ENCODE results near the gene OBSCN.

OBSCN gene

DNA sequence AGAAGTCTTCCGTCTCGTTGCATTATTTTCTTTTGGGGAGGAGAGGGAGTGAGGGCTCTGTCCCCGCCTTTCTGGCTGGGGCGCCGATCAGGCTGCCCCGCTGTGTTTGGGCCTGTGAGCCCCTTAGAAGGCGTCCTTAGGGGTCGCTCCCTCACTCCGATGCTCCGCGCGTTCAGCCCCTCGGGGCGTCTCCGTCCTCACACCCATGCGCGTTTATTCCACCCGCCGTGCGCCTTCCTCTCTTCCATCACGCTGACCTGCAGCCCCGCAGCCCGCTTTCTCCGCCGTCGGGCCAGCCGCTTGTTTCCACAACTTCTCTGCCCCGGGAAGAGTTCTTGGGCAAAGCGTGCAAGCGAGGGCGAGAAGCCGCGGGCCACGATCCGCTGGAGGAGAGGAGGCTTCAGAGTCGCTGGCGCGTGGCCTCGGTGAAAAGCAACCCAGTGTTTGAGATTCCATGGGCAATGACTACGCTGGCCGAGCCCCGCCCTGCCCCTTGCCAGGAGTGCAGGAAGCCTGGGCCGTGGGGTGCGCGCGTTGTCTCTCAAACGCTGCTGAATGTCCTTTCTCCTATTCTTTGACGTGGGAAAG, 171.1 kb downstream of the OBSCN start:
- TF ChIP-seq, protein P1, sequence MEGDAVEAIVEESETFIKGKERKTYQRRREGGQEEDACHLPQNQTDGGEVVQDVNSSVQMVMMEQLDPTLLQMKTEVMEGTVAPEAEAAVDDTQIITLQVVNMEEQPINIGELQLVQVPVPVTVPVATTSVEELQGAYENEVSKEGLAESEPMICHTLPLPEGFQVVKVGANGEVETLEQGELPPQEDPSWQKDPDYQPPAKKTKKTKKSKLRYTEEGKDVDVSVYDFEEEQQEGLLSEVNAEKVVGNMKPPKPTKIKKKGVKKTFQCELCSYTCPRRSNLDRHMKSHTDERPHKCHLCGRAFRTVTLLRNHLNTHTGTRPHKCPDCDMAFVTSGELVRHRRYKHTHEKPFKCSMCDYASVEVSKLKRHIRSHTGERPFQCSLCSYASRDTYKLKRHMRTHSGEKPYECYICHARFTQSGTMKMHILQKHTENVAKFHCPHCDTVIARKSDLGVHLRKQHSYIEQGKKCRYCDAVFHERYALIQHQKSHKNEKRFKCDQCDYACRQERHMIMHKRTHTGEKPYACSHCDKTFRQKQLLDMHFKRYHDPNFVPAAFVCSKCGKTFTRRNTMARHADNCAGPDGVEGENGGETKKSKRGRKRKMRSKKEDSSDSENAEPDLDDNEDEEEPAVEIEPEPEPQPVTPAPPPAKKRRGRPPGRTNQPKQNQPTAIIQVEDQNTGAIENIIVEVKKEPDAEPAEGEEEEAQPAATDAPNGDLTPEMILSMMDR (IDR thresholded peaks at IDR 0.05; ENCODE audit: low read depth, low read length, missing control alignments), result no peak

GRCh38 chr1:228379666-228380065, 171.8 kb downstream of the OBSCN start:
- TF ChIP-seq, protein P1 (IDR thresholded peaks at IDR 0.05; ENCODE audit: low read depth, low read length, missing control alignments), result no peak
- Histone ChIP-seq H3K36me3 (replicated peaks) (no peaks in the 10 kb centered on the region), H3K27me3 (replicated peaks) (no peaks in the 10 kb centered on the region), H3K4me3 (ENCODE audit: low read depth, low read length) (no peak overlapping the region), H3K27ac (no peak overlapping the region)
- DNase-seq, result no peak
- in situ Hi-C loops (cut with HindIII; ENCODE audit: low pct_ligation_motif_present, low sequenced_read_pairs), result no loop called here

More for the DNA sequence above, 171.1 kb downstream of the OBSCN start:
- Histone ChIP-seq H3K27me3 (replicated peaks) (no peaks in the 10 kb centered on the region), H3K27ac (no peak overlapping the region), H3K36me3 (replicated peaks) (no peaks in the 10 kb centered on the region), H3K4me3 (ENCODE audit: low read depth, low read length) (peak overlapping the region; percentile 62)
- in situ Hi-C loops (cut with HindIII; ENCODE audit: low pct_ligation_motif_present, low sequenced_read_pairs), result no loop called here
- peak; percentile 7 for DNase-seq

- Histone ChIP-seq H3K27me3 (replicated peaks) (no peaks in the 10 kb centered on the region), H3K36me3 (replicated peaks) (no peaks in the 10 kb centered on the region), H3K27ac (no peak overlapping the region), H3K4me3 (ENCODE audit: low read depth, low read length) (no peak overlapping the region)
- no peak for DNase-seq
- in situ Hi-C loops (cut with HindIII; ENCODE audit: low pct_ligation_motif_present, low sequenced_read_pairs), result no loop called here
- TF ChIP-seq, protein P1 (IDR thresholded peaks at IDR 0.05; ENCODE audit: low read depth, low read length, missing control alignments), result no peak
Measured at GRCh38 chr1:228381356-228381755, 173.5 kb downstream of the OBSCN start.

DNA sequence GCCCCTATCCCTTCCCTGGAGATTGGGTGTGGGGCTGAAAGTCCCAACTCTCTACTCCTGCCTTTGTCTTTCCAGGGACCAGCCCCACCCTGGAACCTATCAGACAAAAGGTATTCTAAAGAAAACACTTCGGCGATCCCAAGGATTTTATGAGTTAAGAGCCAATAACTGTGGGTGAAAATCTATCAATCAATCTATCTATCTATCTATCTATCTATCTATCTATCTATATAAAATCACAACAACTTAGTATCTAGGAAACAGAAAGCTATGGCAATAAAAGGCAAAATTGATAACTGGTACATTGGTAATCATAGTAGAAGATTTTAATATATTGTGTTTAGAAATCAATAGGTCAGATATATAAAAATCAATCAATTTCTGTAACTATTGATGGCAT, 175.9 kb downstream of the OBSCN start:
- H3K27me3 ChIP-seq (replicated peaks), result no peaks in the 10 kb centered on the region
- TF ChIP-seq, protein P1 (IDR thresholded peaks at IDR 0.05; ENCODE audit: low read depth, low read length, missing control alignments), result no peak
- DNase-seq, result no peak
- no peak overlapping the region for H3K27ac ChIP-seq
- in situ Hi-C loops (cut with HindIII; ENCODE audit: low pct_ligation_motif_present, low sequenced_read_pairs), result no loop called here
- no peaks in the 10 kb centered on the region for H3K36me3 ChIP-seq (replicated peaks)
- no peak overlapping the region for H3K4me3 ChIP-seq (ENCODE audit: low read depth, low read length)

DNA sequence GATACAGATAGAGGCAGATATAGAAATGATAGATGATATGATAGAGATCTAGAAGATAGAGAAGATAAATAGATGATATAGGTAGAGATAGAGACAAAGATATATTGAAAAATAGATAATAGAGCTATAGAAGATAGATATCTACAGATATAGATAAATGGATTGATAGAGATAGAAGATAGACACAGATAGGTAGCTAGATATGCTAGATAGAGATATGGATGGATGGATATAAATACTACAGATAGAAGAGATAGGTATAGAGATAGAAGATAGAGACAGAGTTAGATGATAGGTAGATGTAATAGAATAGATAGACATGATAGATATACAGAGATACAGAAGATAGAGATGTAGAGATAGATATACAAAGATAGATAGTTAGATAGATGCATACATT, 177.4 kb downstream of the OBSCN start:
- Histone ChIP-seq H3K27me3 (replicated peaks) (no peaks in the 10 kb centered on the region), H3K4me3 (ENCODE audit: low read depth, low read length) (no peak overlapping the region), H3K36me3 (replicated peaks) (no peaks in the 10 kb centered on the region), H3K27ac (no peak overlapping the region)
- TF ChIP-seq, protein P1 (IDR thresholded peaks at IDR 0.05; ENCODE audit: low read depth, low read length, missing control alignments), result no peak
- no peak for DNase-seq
- in situ Hi-C loops (cut with HindIII; ENCODE audit: low pct_ligation_motif_present, low sequenced_read_pairs), result no loop called here

- Histone ChIP-seq H3K27ac (no peak overlapping the region), H3K36me3 (replicated peaks) (no peaks in the 10 kb centered on the region), H3K27me3 (replicated peaks) (no peaks in the 10 kb centered on the region), H3K4me3 (ENCODE audit: low read depth, low read length) (no peak overlapping the region)
- in situ Hi-C loops (cut with HindIII; ENCODE audit: low pct_ligation_motif_present, low sequenced_read_pairs), result no loop called here
- no peak for DNase-seq
- TF ChIP-seq, protein P1 (IDR thresholded peaks at IDR 0.05; ENCODE audit: low read depth, low read length, missing control alignments), result no peak
Measured at GRCh38 chr1:228387321-228387720, 179.5 kb downstream of the OBSCN start.
